ENCODE data around the gene CENPE.

CENPE gene

GRCh38 chr4:103095080-103095479, 103.1 kb downstream of the CENPE start:
- H3K4me3 ChIP-seq (ENCODE audit: low read depth, low read length) = no peak overlapping the region
- TF ChIP-seq CTCF (IDR thresholded peaks at IDR 0.05; ENCODE audit: insufficient read depth, low read depth, low read length, missing control alignments) = no peak

GRCh38 chr4:103092245-103092644, 105.9 kb downstream of the CENPE start:
- H3K4me3 ChIP-seq (ENCODE audit: low read depth, low read length) = peak overlapping the region; percentile 29; the same call in 1 of the 2 replicates
- TF ChIP-seq CTCF (IDR thresholded peaks at IDR 0.05; ENCODE audit: insufficient read depth, low read depth, low read length, missing control alignments) = no peak
- no peak for DNase-seq (ENCODE audit: low read depth)

More at GRCh38 chr4:103095080-103095479, 103.1 kb downstream of the CENPE start:
- DNase-seq (ENCODE audit: low read depth) = no peak

- peak; percentile 88 for DNase-seq (ENCODE audit: low read depth)
- H3K4me3 ChIP-seq (ENCODE audit: low read depth, low read length) = peak overlapping the region; percentile 29; the same call in 1 of the 2 replicates
- TF ChIP-seq CTCF (IDR thresholded peaks at IDR 0.05; ENCODE audit: insufficient read depth, low read depth, low read length, missing control alignments) = peak; percentile 57
Observed at GRCh38 chr4:103091601-103092223, 106.4 kb downstream of the CENPE start.

GRCh38 chr4:103089481-103089880, 108.7 kb downstream of the CENPE start:
- DNase-seq (ENCODE audit: low read depth) = no peak
- TF ChIP-seq CTCF (IDR thresholded peaks at IDR 0.05; ENCODE audit: insufficient read depth, low read depth, low read length, missing control alignments) = no peak

GRCh38 chr4:103086551-103086950, 111.6 kb downstream of the CENPE start:
- H3K4me3 ChIP-seq (ENCODE audit: low read depth, low read length) = no peak overlapping the region
- no peak for DNase-seq (ENCODE audit: low read depth)
- no peak for TF ChIP-seq CTCF (IDR thresholded peaks at IDR 0.05; ENCODE audit: insufficient read depth, low read depth, low read length, missing control alignments)

More at GRCh38 chr4:103089481-103089880, 108.7 kb downstream of the CENPE start:
- H3K4me3 ChIP-seq (ENCODE audit: low read depth, low read length) = no peak overlapping the region

- no peak for TF ChIP-seq CTCF (IDR thresholded peaks at IDR 0.05; ENCODE audit: insufficient read depth, low read depth, low read length, missing control alignments)
- H3K4me3 ChIP-seq (ENCODE audit: low read depth, low read length) = no peak overlapping the region
- no peak for DNase-seq (ENCODE audit: low read depth)
Observed at GRCh38 chr4:103085555-103086196, 112.5 kb downstream of the CENPE start.

Data from GM12865 (cell line).